SHP77 (cell line): Measurements from ENCODE around the gene KLHL3.

ENCODE experiments used
- DNase-seq, 2 experiments: peaks; one replicate each; lab custom pipeline; 2025; lab: John Stamatoyannopoulos, UW

Gene KLHL3

DNA sequence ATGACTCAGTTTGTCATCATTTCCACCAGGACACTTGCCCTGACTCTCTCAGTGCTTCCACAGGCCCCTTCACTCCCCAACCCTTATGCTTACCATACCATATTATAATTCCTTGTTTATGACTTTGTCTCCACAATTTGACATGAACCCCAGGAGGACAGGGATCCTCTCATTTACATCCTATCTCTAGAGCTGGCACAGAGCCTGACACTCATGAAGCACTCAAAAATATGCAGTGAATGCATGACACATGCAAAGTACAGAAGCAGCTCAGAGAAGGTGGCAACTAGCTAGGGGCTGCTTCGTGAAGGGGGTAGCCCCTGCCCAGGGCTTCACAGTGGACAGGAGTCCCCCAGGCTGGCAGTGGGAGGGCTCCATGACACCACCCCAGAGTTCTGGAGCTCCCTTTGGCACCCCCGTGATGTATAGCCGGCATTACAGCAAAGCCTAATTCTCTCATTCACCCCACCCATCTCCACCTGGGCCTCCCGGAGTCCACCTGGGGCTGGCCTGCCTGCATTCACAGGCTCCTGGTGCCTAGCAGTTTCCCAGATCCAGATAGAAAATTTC, 124.8 kb downstream of the KLHL3 start:
- DNase-seq, result no peak

- DNase-seq, result no peak
Measured at GRCh38 chr5:137610598-137610997, 125.3 kb downstream of the KLHL3 start.

DNA sequence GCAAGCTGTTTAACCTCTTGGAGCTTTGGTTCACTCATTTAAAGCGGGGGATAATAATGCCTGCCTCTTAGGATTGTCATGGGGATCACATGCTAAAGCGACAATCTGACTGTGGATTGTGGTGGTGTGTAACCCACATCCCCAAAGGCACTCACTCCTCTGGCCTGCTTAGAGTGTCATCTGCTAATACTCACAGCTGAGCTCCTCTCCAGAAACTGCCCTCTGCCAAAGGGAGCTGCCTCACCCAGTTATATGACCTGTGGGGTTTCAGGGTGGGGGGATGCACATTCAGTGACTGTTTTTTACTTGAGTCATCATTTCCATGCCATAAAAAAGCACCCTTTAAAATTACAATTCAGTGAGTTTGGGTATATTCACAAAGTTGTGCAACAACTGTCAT, 126.8 kb downstream of the KLHL3 start:
- no peak for DNase-seq

- DNase-seq, result no peak
Measured at GRCh38 chr5:137607771-137608170, 128.1 kb downstream of the KLHL3 start.

- no peak for DNase-seq
Measured at GRCh38 chr5:137606401-137606800, 129.5 kb downstream of the KLHL3 start.

- DNase-seq, result peak; percentile 17 to 20
Measured at GRCh38 chr5:137605411-137605810, 130.5 kb downstream of the KLHL3 start.

DNA sequence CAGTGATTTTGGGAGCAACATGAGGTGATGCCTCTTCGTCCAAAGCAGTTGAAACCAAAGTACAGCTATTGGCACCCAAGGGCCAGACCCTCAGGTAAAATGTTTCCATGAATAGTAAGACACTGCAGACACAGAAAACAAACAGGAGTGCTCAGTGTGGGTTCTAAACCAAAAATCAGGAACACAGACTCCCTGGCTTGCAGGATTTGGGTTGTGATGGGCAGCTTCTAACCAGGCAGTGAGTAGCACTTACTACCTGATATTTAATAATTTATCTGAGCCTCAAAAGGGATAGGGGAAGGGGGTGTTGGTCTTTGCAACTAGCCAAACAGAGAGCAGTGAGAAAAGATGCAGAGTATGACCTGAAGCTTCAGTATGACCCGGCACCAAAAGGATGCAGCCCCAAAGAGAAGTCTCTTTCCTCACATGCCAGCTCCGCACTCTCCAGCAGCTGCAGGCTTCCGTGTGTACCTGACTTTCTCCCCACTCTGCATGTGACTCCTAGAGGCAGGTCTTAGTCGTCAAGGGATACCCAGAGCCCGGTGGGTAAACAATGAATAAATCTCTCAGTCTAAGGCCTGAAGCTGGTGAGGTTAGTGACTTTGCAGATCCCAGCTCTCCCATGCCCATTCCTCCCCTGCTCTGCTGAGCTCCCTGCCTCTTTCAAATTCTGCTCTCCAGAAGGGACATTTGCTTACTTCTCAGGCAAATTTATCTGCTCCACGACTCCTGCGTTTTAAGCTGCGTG, 131.4 kb downstream of the KLHL3 start:
- peak; percentile 49 to 53 for DNase-seq

DNA sequence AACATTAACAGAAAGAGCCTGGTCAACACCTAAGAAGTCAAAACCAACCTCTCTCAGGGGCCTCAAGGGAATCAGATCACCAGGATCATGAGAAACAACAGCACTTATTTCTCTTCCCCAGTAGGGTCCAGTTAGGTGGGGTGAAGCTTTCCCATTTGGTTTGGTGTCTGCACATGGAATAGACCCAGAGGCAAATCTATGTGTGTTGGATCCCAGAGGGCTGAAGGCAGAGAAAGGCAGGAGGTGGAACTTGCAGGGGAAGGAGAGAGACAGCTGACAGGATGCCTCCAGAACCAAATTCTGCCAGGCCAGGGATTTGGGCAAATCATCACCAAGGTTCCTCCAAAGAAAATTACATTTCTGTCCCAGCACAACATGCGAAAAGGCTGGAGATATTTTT, 132.0 kb downstream of the KLHL3 start:
- DNase-seq, result no peak

DNA sequence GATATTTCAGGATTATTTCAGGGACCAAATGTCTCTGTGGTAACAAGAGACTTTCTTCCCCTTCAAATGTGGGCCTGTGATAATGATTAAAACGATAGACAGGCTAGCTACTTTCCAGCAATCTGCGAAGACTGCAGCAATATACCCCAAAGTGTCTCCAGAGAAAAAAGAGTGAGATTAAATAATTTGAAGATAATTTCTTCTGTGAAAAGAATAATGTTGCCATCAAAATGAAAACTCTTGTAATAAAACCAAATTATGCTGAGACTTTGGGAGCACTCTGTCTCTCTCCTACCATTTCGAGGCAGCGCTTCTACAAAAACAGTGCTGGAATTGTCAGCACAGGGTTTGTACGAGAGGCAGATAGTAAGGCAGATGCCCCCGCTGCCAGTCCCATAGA, 132.5 kb downstream of the KLHL3 start:
- DNase-seq, result no peak

- no peak for DNase-seq
Measured at GRCh38 chr5:137602721-137603273, 133.1 kb downstream of the KLHL3 start.

DNA sequence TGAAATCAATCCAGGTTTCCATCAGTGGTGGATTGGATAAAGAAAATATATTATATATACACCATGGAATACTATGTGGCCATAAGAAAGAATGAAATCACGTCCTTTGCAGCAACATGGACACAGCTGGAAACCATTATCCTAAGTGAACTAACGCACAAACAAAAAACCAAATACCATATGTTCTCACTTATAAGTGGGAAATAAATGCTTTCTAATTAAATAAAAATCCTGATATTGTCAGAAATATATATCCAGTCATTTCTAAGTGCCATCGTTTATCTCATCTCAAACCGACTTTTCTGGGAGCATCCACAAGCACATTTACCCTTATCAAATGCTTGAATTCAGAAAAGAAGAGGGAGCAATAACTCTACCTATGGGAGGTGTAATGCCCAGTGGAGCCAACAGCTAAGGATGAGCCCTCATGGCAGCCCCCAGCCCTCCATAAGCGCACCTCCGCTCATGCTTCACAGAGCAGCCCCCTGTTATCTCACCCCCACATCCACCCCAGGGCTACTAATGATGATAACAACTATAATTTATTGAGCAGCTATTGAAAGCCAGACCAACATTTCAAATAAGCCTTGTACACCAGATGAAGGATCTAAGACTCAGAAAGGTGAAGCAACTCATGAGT, 135.0 kb downstream of the KLHL3 start:
- no peak for DNase-seq

- DNase-seq, result no peak
Measured at GRCh38 chr5:137599457-137599856, 136.4 kb downstream of the KLHL3 start.

DNA sequence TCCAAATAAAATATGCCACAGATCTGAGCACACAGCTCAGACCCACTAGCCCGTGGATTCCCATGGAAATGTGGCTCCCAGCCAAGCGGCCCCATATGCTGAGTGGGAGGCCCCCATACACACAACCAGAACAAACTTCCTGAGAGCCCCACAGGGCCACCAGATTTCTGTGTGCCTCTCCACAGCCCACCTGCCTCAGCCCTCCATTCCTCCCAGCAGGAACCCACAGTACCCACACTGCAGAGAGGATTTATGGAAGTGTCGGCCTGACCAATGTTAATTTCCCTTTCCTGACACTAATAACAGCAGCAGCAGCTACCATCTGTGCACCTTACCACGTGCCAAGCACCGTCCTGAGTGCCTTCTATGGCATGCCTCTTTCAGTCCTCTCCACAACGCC, 137.5 kb downstream of the KLHL3 start:
- DNase-seq, result no peak

DNA sequence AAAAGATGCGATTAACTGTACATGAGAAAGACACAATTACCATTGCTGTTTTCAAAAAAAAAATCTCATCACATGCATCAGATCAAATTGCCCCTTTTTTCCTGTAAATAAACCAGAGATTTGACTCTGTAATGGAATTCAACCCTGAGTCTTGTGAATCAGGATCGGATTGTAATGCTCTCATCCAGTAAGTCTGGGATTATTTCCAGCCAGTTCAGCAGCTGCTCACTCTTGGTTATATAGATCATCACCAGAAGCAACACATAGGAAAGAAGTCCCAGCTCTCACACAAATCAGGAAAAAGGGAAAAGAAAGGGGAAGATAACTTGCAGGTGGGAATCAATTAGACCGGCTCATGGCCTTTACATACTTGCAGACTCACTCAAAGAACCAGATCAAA, 138.9 kb downstream of the KLHL3 start:
- no peak for DNase-seq

DNA sequence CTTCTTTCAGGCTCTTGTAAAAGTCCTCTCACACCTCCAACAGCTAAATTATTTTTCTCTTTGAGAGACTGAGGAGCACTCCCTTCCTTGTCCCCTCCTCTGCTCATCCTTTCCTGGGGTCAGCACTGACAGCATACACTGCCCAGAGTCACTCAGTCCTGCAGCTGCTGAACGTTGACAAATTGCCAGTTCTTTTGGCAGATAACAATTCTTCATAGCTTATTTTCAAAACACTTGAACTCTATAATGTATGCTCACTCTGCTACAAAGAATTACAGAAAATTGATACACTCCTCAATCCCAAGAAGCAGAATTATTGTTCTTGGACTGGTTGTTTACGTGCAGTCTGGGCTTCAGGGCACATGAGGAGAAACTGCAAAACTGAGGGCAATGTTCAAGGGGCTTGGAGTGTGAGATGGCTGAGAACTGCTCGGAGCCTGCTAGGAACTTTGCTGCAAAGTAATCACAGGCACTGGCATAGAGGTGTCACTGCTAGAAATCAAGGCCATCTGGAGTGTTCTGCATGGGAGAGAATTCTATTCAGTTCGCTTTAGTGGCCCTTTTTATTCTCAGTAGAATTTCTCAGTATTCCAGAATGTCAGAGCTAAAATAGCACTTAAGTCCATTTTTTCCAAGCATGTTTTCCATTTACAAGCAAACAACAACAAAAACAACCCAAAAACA, 140.4 kb downstream of the KLHL3 start:
- no peak for DNase-seq

GRCh38 chr5:137594717-137595116, 141.2 kb downstream of the KLHL3 start:
- no peak for DNase-seq

DNA sequence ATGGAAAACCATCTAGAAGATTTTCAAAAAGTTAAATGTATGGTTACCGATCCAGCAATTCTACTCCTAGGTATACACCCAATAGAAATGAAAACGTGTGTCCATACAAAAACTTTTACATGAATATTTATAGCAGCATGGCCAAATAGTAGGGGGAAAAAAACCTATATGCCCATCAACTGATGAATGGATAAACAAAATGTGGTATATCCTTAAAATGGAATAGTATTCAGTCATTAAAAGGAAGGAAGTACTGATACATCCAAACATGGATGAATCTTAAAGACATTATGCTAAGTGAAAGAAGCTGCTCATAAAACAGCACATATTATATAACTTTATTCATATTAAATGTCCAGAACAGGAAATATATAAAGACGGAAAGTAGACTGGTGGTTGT, 143.6 kb downstream of the KLHL3 start:
- DNase-seq, result no peak

GRCh38 chr5:137589185-137589584, 146.7 kb downstream of the KLHL3 start:
- DNase-seq, result no peak

- no peak for DNase-seq
Measured at GRCh38 chr5:137587919-137588318, 148.0 kb downstream of the KLHL3 start.

DNA sequence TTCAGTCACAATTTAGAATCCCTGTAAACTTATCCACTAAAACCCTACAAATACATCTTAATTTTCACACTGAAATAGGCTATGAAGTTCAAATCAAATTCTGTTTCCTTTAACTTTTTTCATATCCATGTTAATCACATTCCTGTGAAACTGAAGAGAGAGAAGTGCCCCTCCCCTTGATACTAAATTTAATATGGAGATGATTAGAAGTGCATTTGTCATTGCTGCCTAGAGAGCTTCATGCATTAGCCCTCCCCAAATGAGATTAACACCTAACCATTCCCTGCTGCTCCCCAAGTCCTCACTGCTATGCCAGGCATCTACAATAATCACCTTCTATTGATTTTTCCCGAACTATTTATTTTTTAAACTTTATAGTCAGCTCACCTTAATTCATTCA, 151.6 kb downstream of the KLHL3 start:
- DNase-seq, result no peak

DNA sequence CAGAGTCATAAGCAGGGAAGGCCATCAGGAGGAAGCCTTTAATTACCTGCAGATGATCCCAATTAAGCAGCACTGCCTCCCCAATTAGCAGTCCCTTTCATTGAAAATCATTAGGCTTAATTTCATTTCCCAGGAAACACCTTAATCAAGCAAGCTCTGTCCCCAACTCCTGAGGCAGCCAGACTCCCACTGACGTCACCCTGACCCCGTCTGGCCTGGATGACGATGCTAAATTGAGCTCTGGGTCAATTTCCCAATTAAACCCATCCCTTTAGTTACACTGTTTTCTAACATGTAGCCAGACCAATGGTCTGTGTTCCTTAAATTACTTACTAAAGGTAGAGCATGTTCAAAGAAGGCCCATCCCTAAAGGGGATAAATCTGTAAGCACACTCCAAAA, 152.8 kb downstream of the KLHL3 start:
- no peak for DNase-seq

DNA sequence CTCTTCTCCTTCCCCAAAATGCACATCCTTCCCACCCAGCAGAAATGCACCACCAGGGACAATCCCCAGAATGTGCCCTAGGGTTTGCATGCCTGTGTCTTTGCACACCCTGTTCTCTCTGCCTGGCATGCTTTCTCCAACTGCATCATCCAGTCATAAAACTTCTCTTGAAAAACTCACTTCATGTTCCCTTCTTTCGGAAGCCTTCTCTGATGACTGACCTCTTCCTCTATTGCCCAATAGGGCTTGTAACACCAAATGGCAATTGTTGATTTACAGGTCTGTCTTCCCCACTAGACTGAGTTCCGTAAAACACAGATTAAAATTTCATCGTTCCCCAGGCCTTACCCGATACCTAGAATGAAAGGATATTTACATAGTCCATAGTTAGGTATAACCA, 153.7 kb downstream of the KLHL3 start:
- DNase-seq, result no peak

DNA sequence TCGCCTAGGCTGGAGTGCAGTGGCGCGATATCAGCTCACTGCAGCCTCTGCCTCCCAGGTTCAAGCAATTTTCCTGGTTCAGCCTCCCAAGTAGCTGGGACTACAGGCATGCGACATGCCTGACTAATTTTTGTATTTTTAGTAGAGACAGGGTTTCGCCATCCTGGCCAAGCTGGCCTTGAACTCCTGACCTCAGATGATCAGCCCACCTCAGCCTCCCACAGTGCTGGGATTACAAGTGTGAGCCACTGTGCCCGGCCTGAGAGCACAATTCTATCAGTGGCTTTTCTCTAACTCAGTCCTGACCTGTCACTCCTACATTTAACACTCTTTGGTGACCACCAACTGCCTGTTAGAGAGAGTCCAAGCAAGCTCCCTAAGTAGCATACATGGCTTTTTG, 154.1 kb downstream of the KLHL3 start:
- DNase-seq, result no peak
